Stimulated activated CD4-positive, alpha-beta T cell treated with anti-CD3 and anti-CD28 coated beads, Interleukin-4, amount 100 ng/mL, for 24 hours (primary cell): ENCODE data around the gene PTPRU.

ENCODE experiments used
- DNase-seq: peaks from one replicate; pipeline ENCODE4 v3.0.0-alpha.2; 2020

PTPRU gene

GRCh38 chr1:29320156-29320940 is 84.0 kb downstream of the PTPRU start:
- DNase-seq, result no peak

GRCh38 chr1:29321176-29321575 is 84.9 kb downstream of the PTPRU start:
- no peak for DNase-seq

GRCh38 chr1:29322147-29322694 is 85.9 kb downstream of the PTPRU start:
- no peak for DNase-seq

GRCh38 chr1:29322861-29323585 is 86.7 kb downstream of the PTPRU start:
- no peak for DNase-seq

GRCh38 chr1:29323636-29324035 is 87.3 kb downstream of the PTPRU start:
- no peak for DNase-seq

- no peak for DNase-seq
Observed at GRCh38 chr1:29324202-29324601, 87.9 kb downstream of the PTPRU start.

GRCh38 chr1:29324771-29325351 is 88.5 kb downstream of the PTPRU start:
- no peak for DNase-seq

GRCh38 chr1:29325675-29326074 is 89.4 kb downstream of the PTPRU start:
- DNase-seq, result no peak

- no peak for DNase-seq
Observed at GRCh38 chr1:29326123-29326522, 89.8 kb downstream of the PTPRU start.

- no peak for DNase-seq
Observed at GRCh38 chr1:29327223-29327935, 91.1 kb downstream of the PTPRU start.

- no peak for DNase-seq
Observed at GRCh38 chr1:29329022-29329775, 92.9 kb downstream of the PTPRU start.

GRCh38 chr1:29330089-29330488 is 93.8 kb downstream of the PTPRU start:
- no peak for DNase-seq

- DNase-seq, result no peak
Observed at GRCh38 chr1:29330856-29331255, 94.5 kb downstream of the PTPRU start.

GRCh38 chr1:29331309-29331708 is 95.0 kb downstream of the PTPRU start:
- DNase-seq, result no peak

- no peak for DNase-seq
Observed at GRCh38 chr1:29331729-29332128, 95.4 kb downstream of the PTPRU start.

GRCh38 chr1:29332204-29332603 is 95.9 kb downstream of the PTPRU start:
- DNase-seq, result no peak

- DNase-seq, result no peak
Observed at GRCh38 chr1:29333008-29333407, 96.7 kb downstream of the PTPRU start.

- DNase-seq, result no peak
Observed at GRCh38 chr1:29335573-29335972, 99.3 kb downstream of the PTPRU start.

GRCh38 chr1:29338908-29339575 is 102.7 kb downstream of the PTPRU start:
- DNase-seq, result no peak

- no peak for DNase-seq
Observed at GRCh38 chr1:29341936-29342335, 105.6 kb downstream of the PTPRU start.

GRCh38 chr1:29342351-29342750 is 106.0 kb downstream of the PTPRU start:
- DNase-seq, result no peak

- no peak for DNase-seq
Observed at GRCh38 chr1:29342983-29343382, 106.7 kb downstream of the PTPRU start.
